Measurements from ENCODE around the gene PRKG2.

DNA sequence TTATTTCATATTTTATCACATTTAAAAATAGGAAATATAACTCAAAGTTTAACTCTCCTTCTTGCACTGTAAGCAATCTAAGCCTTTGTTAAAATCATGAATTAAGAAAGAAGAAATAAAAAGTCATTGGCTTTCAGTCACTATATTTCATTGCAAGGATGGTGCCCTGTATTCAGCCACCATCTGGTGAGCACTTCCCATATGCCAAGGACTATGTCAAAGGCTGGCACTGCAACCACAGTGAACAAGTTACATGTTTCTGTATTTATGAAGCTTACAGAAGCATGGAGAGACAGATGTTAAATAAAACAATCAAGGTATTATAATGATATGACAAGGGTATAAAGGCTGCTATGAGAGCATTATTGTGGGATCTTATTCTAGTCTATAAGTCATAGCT is 68.6 kb downstream of the PRKG2 start:
- TF ChIP-seq, protein P1, sequence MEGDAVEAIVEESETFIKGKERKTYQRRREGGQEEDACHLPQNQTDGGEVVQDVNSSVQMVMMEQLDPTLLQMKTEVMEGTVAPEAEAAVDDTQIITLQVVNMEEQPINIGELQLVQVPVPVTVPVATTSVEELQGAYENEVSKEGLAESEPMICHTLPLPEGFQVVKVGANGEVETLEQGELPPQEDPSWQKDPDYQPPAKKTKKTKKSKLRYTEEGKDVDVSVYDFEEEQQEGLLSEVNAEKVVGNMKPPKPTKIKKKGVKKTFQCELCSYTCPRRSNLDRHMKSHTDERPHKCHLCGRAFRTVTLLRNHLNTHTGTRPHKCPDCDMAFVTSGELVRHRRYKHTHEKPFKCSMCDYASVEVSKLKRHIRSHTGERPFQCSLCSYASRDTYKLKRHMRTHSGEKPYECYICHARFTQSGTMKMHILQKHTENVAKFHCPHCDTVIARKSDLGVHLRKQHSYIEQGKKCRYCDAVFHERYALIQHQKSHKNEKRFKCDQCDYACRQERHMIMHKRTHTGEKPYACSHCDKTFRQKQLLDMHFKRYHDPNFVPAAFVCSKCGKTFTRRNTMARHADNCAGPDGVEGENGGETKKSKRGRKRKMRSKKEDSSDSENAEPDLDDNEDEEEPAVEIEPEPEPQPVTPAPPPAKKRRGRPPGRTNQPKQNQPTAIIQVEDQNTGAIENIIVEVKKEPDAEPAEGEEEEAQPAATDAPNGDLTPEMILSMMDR (optimal IDR thresholded peaks at IDR 0.05 in 1 of 3, IDR thresholded peaks at IDR 0.05 in 1 of 3, conservative IDR thresholded peaks at IDR 0.05 in 1 of 3; ENCODE audit: extremely low read depth in 1 of 3, insufficient read depth in 2 of 3, low read length in 3 of 3) = no peak
- no peak for TF ChIP-seq EZH2 (IDR thresholded peaks at IDR 0.05; ENCODE audit: low read length)
